Airway epithelial cell (primary cell): Measurements from ENCODE around the gene DTNB. TPM values are rescaled to one million over a fixed set of nuclear protein-coding genes. Genes with fewer than 3 reads are reported as not detected.

Experiments used
- total RNA-seq: library from RNA; depleted of rRNA; stranded (reverse); fragments of >200 nt; gene quantifications from 2 replicates; pipeline ENCODE4 v1.2.3, GENCODE V29; 2015

Gene DTNB
- total RNA-seq = 18.9 and 20.0 TPM in 2 replicates

DNA sequence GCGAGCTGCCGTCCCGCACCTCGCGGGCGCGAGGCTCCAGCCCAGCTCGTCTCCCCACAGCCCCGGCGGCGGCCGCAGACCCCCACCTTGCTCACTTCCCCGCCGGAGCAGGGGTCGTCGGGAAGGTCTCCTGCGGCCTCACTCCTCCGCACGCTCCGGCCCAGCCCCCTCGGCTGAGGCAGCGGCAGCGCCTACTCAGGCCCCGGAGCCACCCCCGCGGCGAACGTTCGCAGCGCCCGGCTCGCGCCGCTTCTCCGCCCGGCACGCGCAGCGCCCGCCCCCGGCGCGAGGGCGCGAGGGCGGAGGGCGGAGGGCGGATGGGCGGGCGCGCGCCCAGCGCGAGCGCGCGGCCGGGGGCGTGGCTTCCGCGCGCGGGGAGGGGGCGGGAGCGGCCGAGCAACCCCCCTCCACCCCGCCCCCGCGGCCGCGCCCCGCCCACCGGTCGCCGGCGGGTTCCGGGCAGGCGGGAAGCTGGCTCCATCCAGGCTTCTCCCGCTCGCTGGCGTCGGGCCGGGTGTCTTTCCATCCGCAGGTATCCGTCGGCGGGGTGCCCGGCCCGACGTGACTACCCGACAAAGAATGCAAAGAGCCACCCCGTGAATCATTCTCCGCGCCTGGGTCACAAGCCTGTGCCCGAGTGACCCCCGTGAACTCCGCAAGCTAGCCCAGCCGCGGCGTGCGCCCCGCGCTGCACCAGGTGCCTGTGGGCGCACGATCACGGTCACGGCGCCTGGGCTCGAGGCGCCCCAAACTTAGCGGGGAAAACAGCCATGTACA lies at the start of gene DTNB:
Gene DTNB (minus strand): TSS at position 278 of the 777 bp plus-strand sequence. CDS start 20,917 bp downstream, outside the sequence.

DNA sequence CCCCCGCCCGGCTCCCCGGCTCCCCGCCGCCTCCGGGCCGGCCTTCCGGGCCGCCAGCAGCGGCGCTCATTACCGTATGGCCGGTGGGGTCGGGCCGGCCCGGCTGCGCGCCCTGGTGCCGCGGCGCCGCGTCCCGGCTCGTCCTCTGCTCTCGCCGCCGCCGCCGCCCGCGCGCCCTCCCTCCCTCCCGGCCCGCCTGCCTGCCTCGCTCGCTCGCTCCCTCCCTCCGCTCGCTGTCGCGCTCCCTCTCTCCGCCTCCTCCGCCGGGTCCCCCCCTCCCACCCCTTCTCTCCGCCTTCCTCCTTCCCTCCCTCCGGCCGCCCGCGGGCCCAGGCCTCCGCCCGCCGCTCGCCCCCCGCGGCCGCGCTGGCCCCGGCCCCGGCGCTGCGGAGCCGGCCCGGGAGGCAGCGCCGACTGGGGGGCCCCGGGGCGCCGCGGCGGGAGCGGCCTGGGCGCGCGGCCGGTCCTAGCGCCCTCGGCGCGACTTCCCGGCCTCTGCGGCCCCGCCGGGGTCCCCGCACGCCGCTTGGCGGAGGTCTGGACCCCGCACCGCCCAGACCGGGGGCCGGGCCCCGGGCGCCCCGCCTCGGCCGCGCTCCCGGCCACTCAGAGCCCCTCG lies 331.5 kb downstream of the DTNB start, which contains the start of gene DNMT3A:
Gene DNMT3A (minus strand): TSS at position 173 of the 619 bp plus-strand sequence. CDS start 27,941 bp downstream, outside the sequence.

Other genes with a start within 250 kb of the DTNB start
- gene ASXL2, start 204.9 kb upstream of the DTNB start, total RNA-seq = 8.5 and 11.8 TPM in 2 replicates